Activated T-helper 1 cell treated with anti-CD3 and anti-CD28 coated beads, Interleukin-12 subunit alpha, Interleukin-12 subunit beta, Interleukin-2, Interleukin-4 antibody, amounts not matched to agents 30 ng/mL and 10 ng/mL and 1 ng/mL, durations not matched to agents 14 hours and 24 hours and 36 hours (primary cell): Measurements from ENCODE around the gene YWHAB. TPM values are rescaled to one million over a fixed set of nuclear protein-coding genes. Genes with fewer than 3 reads are reported as not detected.

Experiments
- DNase-seq: peaks from one replicate; pipeline ENCODE4 v3.0.0; 2021; ENCODE audit warnings: low spot score
- H3K27ac Mint-ChIP-seq: one replicate; pipeline ENCODE4 v1.8.0; 2021; ENCODE audit warnings: mild to moderate bottlenecking, mixed read lengths
- H3K27me3 Mint-ChIP-seq: one replicate; pipeline ENCODE4 v1.8.0; 2022; ENCODE audit warnings: mild to moderate bottlenecking, moderate library complexity, mixed read lengths; ENCODE audit not compliant: insufficient read depth
- H3K36me3 Mint-ChIP-seq: one replicate; pipeline ENCODE4 v1.8.0; 2021; ENCODE audit warnings: low read depth, mixed read lengths
- H3K4me1 Mint-ChIP-seq: one replicate; pipeline ENCODE4 v1.8.0; 2021; ENCODE audit warnings: low read depth, mixed read lengths
- H3K4me3 Mint-ChIP-seq: one replicate; pipeline ENCODE4 v1.8.0; 2021; ENCODE audit warnings: mild to moderate bottlenecking, moderate library complexity, mixed read lengths
- H3K9me3 Mint-ChIP-seq: one replicate; pipeline ENCODE4 v1.8.0; 2021; ENCODE audit warnings: mixed read lengths
- intact Hi-C: fragments of 100-400 bp; cut with micrococcal nuclease; formaldehyde crosslinking; loops from one replicate; pipeline ENCODE4 v1.15.1; 2024
- total RNA-seq: library from RNA; stranded (reverse); gene quantifications from 2 replicates; pipeline ENCODE4 v1.2.3, GENCODE V29; 2022

The YWHAB gene
- total RNA-seq, 1 donor from 2014 or later, result 230 TPM

DNA sequence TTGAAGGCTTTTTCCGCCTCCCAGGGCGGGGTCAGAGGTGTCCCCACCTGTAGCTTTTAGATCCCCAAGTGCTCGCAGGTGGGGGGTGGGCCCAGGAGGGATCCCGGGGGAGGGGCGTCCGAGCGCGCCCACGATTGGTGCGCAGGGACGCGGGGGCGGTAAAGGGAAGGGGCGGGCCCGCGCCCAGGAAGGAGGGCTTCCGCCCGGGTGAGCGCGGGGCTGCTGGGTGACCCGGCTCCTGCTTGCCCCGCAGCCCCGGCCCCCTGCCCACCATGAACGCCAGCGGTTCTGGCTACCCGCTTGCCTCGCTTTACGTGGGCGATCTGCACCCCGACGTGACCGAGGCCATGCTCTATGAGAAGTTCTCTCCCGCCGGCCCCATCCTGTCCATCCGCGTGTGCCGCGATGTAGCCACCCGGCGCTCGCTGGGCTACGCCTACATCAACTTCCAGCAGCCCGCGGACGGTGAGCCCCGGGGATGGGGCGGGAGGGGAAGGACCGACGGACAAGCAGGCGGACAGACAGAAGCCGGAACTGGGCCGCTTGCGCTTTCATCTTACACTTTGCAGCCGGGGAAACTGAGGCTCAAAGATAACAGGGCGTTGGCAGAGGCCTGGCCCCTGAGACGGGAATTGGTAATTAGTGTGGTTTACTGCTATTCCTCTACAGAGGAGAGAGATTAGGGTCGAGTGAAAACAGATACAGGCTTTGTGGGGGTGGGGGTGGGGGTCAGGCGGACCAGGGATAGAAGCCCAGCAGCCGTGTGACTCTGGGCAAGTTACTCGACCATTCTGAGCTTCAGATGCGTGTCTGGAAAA lies 24.6 kb downstream of the YWHAB start, which contains the start of gene PABPC1L:
Gene PABPC1L (plus strand): TSS at position 189 of the 818 bp plus-strand sequence. CDS start 84 bp downstream, at position 273.
- intact Hi-C loops, result loop anchor here (1.0 to 10.0 kb wide), 5 partner anchors 10 to 385 kb away; partner anchors contain the start of genes STK4 and YWHAB
- Mint-ChIP-seq H3K27me3 (no peaks in the 10 kb centered on the region), H3K4me1 (peaks cover 32% of the 10 kb centered on the region), H3K36me3 (peaks cover 32% of the 10 kb centered on the region), H3K9me3 (no peaks in the 10 kb centered on the region), H3K27ac (peak within 1 kb of the TSS; percentile 84), H3K4me3 (peak within 1 kb of the TSS; percentile 87)
- peak; percentile 72 for DNase-seq

DNA sequence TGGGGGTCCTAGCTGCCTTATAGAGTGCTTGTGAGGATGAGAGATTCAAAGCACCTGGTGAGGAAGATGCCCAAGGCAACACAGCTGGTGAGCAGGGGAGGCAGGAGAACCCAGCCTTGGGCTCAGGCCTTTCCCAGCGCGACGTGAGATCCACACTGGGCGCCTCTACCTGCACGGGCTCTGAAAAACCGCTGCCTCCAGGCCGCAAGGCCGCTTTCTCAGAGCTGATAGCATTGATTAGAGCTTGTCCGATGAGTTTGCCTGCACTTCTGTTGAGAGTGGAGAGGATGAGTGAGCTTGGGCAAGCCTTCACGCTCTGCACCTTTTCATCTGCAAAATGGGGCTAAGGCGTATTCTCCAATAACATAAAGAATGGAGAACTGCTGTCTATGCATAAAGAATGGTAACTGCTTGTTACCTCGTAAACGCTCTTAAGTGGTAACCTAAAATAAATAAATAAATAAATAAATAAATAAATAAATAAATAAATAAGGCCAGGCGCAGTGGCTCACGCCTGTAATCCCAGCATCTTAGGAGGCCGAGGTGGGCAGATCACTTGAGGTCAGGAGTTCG lies 25.3 kb downstream of the YWHAB start:
- H3K36me3 Mint-ChIP-seq, result peaks cover 27% of the 10 kb centered on the region
- DNase-seq, result no peak
- no peaks in the 10 kb centered on the region for H3K9me3 Mint-ChIP-seq
- H3K4me1 Mint-ChIP-seq, result peaks cover 35% of the 10 kb centered on the region
- intact Hi-C loops, result loop anchor here (1.0 to 5.0 kb wide), 3 partner anchors 25 to 187 kb away; partner anchors contain the start of genes STK4 and YWHAB
- H3K4me3 Mint-ChIP-seq, result peak overlapping the region; percentile 87
- no peaks in the 10 kb centered on the region for H3K27me3 Mint-ChIP-seq
- H3K27ac Mint-ChIP-seq, result peak overlapping the region; percentile 84

- Mint-ChIP-seq H3K4me1 (peaks cover 35% of the 10 kb centered on the region), H3K4me3 (peak overlapping the region; percentile 72), H3K36me3 (peaks cover 23% of the 10 kb centered on the region), H3K27ac (peak overlapping the region; percentile 34), H3K27me3 (no peaks in the 10 kb centered on the region), H3K9me3 (no peaks in the 10 kb centered on the region)
- peak; percentile 34 for DNase-seq
- intact Hi-C loops, result loop anchor here (2.0 to 5.0 kb wide), 2 partner anchors 55 to 186 kb away; partner anchors contain the start of gene STK4
Measured at GRCh38 chr20:44911264-44911921, 25.9 kb downstream of the YWHAB start.

GRCh38 chr20:44912189-44912588 lies 26.7 kb downstream of the YWHAB start:
- Mint-ChIP-seq H3K27ac (no peak overlapping the region), H3K36me3 (peaks cover 27% of the 10 kb centered on the region), H3K4me3 (peak overlapping the region; percentile 72), H3K27me3 (no peaks in the 10 kb centered on the region), H3K9me3 (no peaks in the 10 kb centered on the region), H3K4me1 (peaks cover 35% of the 10 kb centered on the region)
- intact Hi-C loops, result loop anchor here (5.0 kb wide), 1 partner anchor 185 kb away; no protein-coding TSS in a partner anchor
- DNase-seq, result no peak

GRCh38 chr20:44914924-44915323 lies 29.4 kb downstream of the YWHAB start:
- no peak for DNase-seq
- H3K9me3 Mint-ChIP-seq, result no peaks in the 10 kb centered on the region
- no peaks in the 10 kb centered on the region for H3K27me3 Mint-ChIP-seq
- peak overlapping the region; percentile 75 for H3K27ac Mint-ChIP-seq
- H3K4me1 Mint-ChIP-seq, result peaks cover 22% of the 10 kb centered on the region
- intact Hi-C loops, result loop anchor here (1.0 to 5.0 kb wide), 2 partner anchors 44 to 182 kb away; no protein-coding TSS in a partner anchor
- peaks cover 25% of the 10 kb centered on the region for H3K36me3 Mint-ChIP-seq
- no peak overlapping the region for H3K4me3 Mint-ChIP-seq

- DNase-seq, result no peak
- intact Hi-C loops, result no loop called here
- peaks cover 17% of the 10 kb centered on the region for H3K4me1 Mint-ChIP-seq
- peaks cover 25% of the 10 kb centered on the region for H3K36me3 Mint-ChIP-seq
- no peak overlapping the region for H3K4me3 Mint-ChIP-seq
- no peaks in the 10 kb centered on the region for H3K27me3 Mint-ChIP-seq
- no peaks in the 10 kb centered on the region for H3K9me3 Mint-ChIP-seq
- no peak overlapping the region for H3K27ac Mint-ChIP-seq
Measured at GRCh38 chr20:44916586-44916985, 31.1 kb downstream of the YWHAB start.

GRCh38 chr20:44917399-44917798 lies 31.9 kb downstream of the YWHAB start:
- intact Hi-C loops, result no loop called here
- Mint-ChIP-seq H3K27ac (no peak overlapping the region), H3K36me3 (peaks cover 24% of the 10 kb centered on the region), H3K27me3 (no peaks in the 10 kb centered on the region), H3K9me3 (no peaks in the 10 kb centered on the region), H3K4me3 (no peak overlapping the region), H3K4me1 (peaks cover 16% of the 10 kb centered on the region)
- DNase-seq, result no peak

DNA sequence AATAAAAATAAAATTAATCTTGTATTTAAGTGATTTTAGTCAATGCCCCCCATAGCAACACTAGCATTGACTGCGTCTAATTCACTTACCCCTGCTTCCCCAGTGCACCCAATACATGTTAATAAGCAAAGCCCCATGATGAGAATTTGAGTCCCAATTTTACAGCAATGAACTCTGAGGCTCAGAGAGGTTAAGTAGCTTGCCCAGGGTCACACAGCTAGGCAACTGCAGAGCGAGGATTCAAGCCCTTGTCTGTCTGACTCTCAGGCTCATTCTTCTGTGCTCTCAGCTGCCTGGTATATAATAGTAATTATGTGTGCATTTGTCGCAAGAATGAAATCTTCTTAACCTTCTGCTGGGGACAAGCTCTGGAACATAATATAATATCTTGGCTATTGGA lies 32.8 kb downstream of the YWHAB start:
- intact Hi-C loops, result no loop called here
- H3K4me1 Mint-ChIP-seq, result peaks cover 10% of the 10 kb centered on the region
- H3K27ac Mint-ChIP-seq, result no peak overlapping the region
- no peak overlapping the region for H3K4me3 Mint-ChIP-seq
- H3K36me3 Mint-ChIP-seq, result peaks cover 21% of the 10 kb centered on the region
- H3K27me3 Mint-ChIP-seq, result no peaks in the 10 kb centered on the region
- no peaks in the 10 kb centered on the region for H3K9me3 Mint-ChIP-seq
- DNase-seq, result no peak

DNA sequence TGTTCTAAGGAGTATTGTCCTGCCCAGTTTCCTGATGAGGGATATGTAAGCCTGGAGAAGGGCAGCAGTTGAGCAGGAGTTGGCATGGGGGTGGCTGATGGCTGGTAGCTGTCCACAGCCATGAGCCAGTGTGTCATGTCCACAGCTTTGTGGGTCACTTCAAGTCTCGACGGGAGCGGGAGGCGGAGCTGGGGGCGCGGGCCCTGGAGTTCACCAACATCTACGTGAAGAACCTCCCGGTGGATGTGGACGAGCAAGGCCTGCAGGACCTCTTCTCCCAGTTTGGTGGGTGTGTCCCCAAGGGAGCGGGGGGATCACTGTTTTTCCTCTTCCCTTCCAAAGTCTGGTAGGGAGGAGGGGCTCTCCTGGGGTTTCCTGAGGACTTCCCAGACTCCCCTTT lies 33.3 kb downstream of the YWHAB start:
- no peak for DNase-seq
- intact Hi-C loops, result no loop called here
- Mint-ChIP-seq H3K27ac (no peak overlapping the region), H3K4me1 (peaks cover 10% of the 10 kb centered on the region), H3K4me3 (no peak overlapping the region), H3K36me3 (peaks cover 21% of the 10 kb centered on the region), H3K9me3 (no peaks in the 10 kb centered on the region), H3K27me3 (no peaks in the 10 kb centered on the region)

DNA sequence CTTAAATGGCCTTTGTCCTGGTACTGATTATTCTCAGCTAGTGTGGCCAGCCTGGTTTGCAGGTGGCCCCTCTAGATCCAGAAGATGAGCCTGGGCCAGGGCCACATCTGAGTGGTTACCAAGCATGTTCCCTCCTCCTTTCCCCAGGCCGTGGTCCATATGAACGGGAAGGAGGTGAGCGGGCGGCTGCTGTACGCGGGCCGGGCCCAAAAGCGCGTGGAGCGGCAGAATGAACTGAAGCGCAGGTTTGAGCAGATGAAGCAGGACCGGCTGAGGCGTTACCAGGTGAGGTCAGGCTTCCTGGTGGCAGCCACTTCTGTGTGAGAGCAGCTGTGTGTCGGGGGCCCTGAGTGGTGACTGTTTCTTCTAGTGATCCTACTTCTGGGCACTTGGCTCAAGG lies 35.9 kb downstream of the YWHAB start:
- DNase-seq, result no peak
- H3K9me3 Mint-ChIP-seq, result no peaks in the 10 kb centered on the region
- no peak overlapping the region for H3K4me3 Mint-ChIP-seq
- peaks cover 14% of the 10 kb centered on the region for H3K36me3 Mint-ChIP-seq
- H3K27me3 Mint-ChIP-seq, result no peaks in the 10 kb centered on the region
- no peak overlapping the region for H3K27ac Mint-ChIP-seq
- H3K4me1 Mint-ChIP-seq, result no peaks in the 10 kb centered on the region
- intact Hi-C loops, result no loop called here

DNA sequence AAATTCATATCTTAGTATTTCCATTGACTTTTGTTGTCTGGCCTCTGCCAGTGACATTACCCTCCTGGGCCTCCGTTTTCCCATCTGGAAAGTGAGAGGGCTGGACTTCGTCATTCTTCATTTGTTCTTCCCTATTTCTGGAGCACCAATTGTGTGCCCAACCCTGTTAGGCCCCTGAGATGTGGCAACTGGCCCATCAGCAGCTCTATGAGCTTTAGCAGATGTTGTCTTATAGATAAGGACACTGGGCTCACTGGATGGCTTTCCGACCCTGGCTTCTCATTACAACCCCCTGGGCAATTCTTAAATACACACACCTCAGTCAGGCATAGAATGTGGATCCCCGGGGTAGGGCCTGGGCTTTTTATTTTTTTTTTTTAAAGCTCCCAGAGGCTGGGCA lies 39.0 kb downstream of the YWHAB start:
- Mint-ChIP-seq H3K27me3 (no peaks in the 10 kb centered on the region), H3K36me3 (peaks cover 7% of the 10 kb centered on the region), H3K4me3 (no peak overlapping the region), H3K27ac (no peak overlapping the region), H3K9me3 (no peaks in the 10 kb centered on the region), H3K4me1 (no peaks in the 10 kb centered on the region)
- DNase-seq, result no peak
- intact Hi-C loops, result no loop called here

- no peak for DNase-seq
- H3K4me1 Mint-ChIP-seq, result no peaks in the 10 kb centered on the region
- no peaks in the 10 kb centered on the region for H3K27me3 Mint-ChIP-seq
- H3K36me3 Mint-ChIP-seq, result peaks cover 17% of the 10 kb centered on the region
- H3K4me3 Mint-ChIP-seq, result no peak overlapping the region
- H3K27ac Mint-ChIP-seq, result no peak overlapping the region
- intact Hi-C loops, result no loop called here
- no peaks in the 10 kb centered on the region for H3K9me3 Mint-ChIP-seq
Measured at GRCh38 chr20:44928595-44928994, 43.1 kb downstream of the YWHAB start.
